Neural cell (in vitro differentiated cells): ENCODE measurements around the gene ABT1.

Experiments
- CTCF ChIP-seq: fragments of 450-650 bp; IDR thresholded peaks from 2 replicates; pipeline ENCODE4 v1.5.1; 2014; ENCODE audit warnings: antibody characterized with exemption, mild to moderate bottlenecking, moderate library complexity; ENCODE audit not compliant: poor library complexity, severe bottlenecking
- EZH2 ChIP-seq: fragments of 200-600, 300-800 bp; shearing (Covaris generic), sonication (generic); IDR thresholded peaks from 2 replicates; pipeline ENCODE4 v1.6.1; 2014; ENCODE audit warnings: antibody characterized with exemption, low read length, borderline replicate concordance, mild to moderate bottlenecking; ENCODE audit not compliant: insufficient read depth, poor library complexity, severe bottlenecking
- SMC3 ChIP-seq: fragments of 450-650 bp; conservative IDR thresholded peaks from 2 replicates; pipeline ENCODE4 v1.6.1; 2014; ENCODE audit warnings: antibody characterized with exemption, mild to moderate bottlenecking, moderate library complexity; ENCODE audit not compliant: poor library complexity
- TAF1 ChIP-seq: IDR thresholded peaks from 2 replicates; pipeline ENCODE4 v1.6.1; 2012; ENCODE audit warnings: low read depth

- TF ChIP-seq CTCF (no peak), TAF1 (no peak), SMC3 (no peak), EZH2 (no peak)
These were observed 40.3 kb upstream of the ABT1 start for GRCh38 chr6:26556263-26557070.
